Stimulated activated CD8-positive, alpha-beta memory T cell treated with anti-CD3 and anti-CD28 coated beads, Interleukin-12 subunit alpha, Interleukin-12 subunit beta, amount 100 ng/mL, for 24 hours (primary cell): ENCODE data around the gene ARL6IP6.

ENCODE experiments used
- DNase-seq: peaks from one replicate; pipeline ENCODE4 v3.0.0-alpha.2; 2020; ENCODE audit errors: extremely low read depth

The ARL6IP6 gene

DNA sequence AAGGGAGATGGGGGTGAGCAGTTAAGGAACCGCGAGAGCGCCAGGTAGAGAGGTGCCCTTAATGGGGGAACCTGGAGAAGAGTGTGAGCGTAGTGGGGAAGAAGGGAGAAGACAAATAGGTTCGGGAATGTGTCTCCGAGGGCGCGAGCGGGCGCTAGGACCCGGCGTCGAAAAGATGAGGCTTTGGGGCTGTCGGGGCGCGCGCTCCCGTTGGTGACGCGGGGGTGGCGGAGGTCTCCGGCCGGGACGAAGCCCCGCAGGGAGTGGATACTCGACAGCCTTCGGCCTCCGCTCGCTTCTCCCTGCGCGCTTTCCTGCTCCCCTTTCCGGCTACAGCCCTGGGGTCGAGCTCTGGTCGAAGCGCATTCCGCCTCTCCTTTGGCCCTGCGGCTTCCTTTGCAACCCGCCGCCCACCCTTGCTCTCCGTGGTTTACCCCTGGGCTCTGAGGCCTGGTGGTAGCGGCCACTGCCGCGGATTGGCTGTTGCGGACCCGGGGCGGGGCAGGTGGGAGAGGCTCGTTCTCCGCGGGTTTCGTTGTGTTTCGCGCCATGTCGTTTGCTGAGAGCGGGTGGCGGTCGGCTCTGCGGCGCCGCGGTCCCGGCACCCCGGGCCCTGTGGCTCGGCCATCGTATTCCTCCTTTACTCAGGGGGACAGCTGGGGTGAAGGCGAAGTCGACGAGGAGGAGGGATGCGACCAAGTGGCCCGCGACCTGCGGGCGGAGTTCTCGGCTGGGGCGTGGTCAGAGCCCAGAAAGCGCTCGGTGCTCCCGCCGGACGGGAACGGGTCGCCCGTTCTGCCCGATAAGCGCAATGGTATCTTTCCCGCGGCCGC is at the start of gene ARL6IP6:
TSS of gene ARL6IP6 (plus strand) at position 545 of the 833 bp plus-strand sequence. CDS start at position 550, 5 bp downstream.
- DNase-seq = peak; percentile 88

DNA sequence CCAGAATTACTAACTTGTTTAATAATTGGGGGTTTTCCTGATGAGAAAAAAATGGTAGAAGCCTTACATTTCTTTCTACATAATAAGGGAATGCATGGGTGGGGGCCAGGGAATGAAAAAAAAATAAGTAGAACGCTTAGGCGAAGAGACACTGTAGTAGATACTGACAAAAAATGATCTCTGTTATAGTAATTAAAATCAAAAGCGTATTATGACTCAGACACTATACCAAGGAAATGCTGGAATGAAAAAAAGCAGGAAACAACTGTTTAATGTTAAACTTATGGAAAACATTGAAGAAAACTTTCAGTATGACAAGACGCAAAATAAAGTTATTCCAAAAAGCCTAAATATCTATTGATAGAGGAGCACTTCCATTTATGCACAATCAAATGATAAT is 44.1 kb upstream of the ARL6IP6 start:
- DNase-seq = no peak

DNA sequence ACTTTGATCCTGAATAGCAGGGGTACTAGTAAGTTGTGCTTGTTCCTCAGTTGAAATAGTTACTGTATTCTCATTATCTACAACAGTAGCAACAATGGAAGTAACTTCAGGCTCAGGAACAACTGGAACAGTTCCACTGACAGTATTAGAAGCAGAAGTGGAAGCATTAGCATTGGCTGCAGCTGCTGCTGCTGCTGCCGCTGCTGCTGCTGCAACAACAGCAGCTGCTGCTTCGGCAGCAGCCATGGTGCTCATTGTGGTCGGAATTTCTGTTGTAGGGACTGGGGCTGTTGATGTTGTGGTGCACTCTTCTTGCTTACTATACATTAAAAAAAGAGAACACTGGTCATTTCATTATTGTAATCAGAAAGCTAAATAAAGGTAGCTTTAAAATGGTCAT is 42.0 kb upstream of the ARL6IP6 start:
- no peak for DNase-seq

DNA sequence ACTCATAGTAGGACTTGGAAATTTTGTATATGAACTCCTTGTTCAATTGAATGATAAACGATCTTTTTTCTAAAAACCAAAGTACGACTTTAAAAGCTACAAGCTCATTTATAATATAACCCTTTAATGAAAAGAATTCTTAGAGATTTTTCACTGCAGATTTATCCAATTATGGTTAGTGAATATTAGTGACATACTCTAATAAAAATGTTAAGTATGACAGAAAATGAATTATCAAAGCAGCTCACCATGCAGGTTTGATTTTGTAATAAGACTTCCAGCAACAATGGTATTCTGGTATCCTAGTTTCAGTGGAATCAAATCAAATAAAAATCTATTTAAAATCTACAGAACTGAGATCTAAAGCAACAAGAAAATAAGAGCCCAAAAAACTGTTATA is 39.6 kb upstream of the ARL6IP6 start:
- no peak for DNase-seq

DNA sequence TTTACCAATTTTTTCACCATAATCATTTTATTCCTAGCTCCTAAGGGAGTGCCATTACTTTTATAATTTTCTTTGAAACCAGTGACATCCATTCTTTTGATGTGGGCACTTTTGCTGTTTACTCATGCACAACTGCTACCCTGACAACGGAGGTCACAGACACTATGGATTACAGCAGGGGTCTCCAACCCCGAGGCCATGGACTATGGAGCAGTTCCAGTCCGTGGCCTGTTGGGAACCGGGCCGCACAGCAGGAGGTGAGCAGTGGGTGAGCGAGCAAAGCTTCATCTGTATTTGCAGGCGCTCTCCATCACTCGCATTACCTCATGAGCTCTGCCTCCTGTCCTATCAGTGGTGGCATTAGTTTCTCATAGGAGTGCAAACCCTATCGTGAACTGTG is 35.8 kb upstream of the ARL6IP6 start:
- DNase-seq = no peak

DNA sequence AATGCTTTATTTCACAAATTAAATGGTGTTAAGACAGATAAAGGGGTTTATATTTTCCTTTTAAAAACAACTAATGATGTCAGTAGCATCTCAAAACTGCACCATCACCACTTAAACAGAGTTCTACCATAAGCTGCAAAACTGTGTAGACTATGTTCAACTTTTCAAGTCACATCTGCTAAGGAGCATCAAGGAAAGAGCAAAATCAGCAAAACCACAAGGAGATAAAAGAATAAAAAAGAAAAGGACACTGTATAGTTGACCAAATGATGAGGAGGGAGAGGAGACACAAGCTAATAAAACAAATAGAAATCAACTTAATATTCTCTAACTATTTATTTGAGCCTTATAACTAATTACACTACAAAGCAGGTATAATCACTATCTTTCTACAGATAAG is 35.0 kb upstream of the ARL6IP6 start:
- no peak for DNase-seq

DNA sequence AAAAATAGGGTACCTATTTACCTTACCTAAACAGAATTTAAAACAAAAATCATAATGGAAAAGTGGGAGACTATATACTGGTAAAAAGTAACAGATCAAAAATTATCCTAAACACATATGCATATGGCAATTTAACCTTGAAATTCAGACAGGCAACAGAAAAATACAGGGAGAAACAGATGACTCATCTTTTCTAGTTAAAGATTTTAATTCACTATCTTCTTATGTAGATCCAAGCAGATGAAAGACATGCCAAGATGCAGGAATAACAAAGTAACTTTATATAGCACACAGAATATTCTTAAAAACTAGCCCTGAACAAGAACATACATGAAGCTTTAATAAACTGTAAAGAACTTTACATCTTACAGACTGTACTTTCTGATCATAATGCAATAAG is 32.1 kb upstream of the ARL6IP6 start:
- DNase-seq = no peak

DNA sequence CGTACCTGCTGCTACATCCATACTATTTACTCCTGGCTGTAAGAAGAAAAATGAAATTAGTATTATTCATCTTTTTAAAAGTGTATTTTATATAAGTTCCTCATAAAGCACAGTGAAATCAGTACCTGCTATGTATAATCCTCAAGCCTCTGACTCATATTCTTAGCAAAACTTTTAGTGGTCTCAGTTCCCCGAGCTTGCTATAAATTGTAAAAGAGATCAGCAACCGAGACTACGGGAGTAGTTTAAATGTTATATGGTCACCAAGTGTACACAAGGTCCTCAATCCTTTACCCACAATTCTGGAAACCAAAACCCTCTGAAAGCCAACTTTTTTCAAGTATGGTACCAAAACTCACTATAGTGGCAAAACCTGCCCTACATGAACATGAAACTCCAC is 25.4 kb upstream of the ARL6IP6 start:
- DNase-seq = no peak

DNA sequence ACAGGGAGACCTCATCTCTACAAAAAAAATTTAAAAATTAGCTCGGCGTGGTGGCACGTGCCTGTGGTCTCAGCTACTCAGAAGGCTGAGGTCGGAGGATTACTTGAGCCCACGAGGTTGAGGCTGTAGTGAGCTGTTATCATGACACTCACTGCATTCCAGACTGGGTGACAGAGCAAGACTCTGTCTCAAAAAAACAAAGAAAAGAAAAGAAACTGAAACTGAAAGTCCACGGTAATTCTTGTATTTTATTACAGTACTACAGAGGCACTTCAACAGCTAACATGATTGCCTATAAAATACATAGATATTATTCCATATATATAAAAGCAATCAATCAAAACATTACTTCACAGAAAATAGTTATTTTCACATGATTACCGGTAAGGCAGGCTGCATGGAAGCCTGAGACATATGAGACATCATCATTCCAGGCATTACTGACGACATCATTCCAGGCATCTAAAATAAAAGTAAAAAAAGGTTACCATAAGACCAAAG is 24.2 kb upstream of the ARL6IP6 start:
- DNase-seq = no peak

DNA sequence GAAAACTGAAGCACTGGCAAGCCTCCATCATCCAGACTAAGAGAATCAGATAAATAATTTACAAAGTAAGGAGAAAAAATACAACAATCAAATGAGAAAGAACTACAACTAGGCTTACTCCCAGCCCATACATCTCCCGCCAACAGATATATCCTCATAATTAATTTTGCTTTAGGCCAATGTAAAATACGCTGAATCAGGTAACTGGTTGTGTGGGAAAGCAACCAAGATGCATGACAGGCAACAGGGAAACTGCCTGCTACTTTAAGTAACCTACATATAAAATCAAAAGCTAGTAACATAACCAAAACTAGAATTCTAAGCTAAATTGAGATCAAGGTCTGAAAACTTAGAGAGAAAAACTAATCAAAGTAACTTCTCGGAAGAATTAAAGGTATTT is 22.7 kb upstream of the ARL6IP6 start:
- DNase-seq = no peak

DNA sequence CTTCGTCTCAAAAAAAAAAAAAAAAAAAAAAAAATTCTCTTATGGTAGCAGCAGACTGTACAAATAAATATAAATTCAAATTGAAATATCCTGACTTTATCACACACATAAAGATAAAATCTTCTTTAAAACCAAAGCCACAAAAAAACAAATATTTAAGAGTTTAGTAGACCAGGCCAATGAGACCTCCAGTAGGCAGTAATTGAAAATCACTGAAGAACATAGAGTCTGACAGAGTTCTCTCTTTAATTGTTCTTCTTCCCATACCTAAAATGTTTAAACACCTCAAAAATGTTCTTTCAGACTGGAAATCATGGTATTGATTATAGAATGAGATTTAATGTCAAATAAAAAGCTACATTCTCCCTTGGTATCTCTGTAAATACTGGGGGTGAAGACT is 21.9 kb upstream of the ARL6IP6 start:
- no peak for DNase-seq

DNA sequence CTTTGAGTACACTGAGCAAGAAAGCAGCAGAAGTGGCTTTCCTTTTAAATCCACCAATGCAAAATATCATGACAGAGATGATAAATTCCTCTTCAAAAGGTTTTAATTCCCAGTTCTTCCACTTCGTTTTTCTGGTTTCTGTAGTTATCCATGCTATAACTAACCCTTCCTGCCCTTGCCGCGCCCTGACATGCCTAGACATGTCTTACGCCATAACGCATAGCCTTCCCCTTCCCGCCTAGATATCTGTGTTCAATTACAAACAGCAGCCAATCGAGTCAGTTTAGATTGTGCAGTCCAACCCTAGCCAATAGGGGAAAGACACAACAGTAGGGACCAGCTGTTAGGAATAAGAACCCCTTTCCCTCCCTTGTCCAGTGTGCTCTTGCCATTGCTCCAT is 17.2 kb upstream of the ARL6IP6 start:
- no peak for DNase-seq

DNA sequence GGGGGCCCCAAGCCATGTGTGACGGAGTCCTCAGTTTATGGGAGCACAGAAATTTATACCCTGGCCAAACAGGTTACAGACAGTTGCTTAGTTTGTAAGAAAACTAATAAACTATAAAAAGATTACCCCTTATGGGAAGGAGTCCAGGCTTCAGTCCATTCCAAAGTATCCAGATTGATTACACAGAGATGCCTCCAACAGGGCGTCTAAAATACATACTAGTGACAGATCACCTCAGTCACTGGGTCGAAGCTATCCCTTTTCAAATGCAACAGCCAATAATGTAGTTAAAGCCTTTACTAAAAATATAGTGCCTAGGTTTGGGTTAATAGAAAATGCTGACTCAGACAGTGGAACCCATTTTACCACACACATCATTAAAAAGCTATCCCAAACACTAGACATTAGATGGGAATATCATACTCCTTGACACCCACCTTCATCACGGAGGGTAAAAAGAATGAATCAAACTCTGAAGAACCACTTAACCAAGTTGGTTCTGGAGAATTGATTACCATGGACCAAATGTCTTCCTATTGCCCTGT is 11.9 kb upstream of the ARL6IP6 start:
- DNase-seq = no peak

DNA sequence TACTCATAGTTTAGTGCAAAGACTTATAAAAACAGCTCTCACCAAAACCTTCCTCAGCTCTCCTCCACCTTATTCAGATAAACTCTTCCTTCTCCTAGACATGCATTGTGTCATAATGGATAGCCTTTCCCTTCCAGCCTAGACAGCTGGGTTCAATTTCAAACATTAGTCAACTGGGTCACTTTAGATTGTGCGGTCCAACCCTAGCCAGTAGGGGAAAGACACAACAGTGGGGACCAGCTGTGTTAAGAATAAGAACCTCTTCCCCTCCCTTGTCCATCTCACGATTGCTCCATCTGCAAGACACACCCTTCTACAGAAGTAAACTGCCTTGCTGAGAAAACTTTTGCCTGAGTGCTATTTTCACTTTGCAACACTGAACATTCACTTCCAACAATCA is 9.7 kb upstream of the ARL6IP6 start:
- DNase-seq = no peak

DNA sequence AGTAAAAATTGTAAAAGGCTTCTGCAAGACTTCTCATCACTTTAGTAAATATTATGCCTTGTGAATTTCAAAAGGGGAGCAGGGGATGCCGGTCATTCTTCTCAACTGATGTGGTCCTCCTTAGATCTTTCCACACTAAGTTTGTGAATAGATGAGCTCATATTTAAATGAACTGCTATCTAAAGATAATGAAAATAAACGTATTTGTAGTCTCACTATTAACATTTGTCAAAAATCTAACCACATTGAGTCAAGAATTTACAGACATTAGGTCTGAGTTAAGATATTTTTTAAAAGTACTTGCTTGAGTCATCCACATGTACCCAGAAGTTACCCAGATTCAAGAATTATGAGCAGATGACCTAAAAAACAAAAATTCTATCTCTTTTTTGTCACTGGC is 7.7 kb upstream of the ARL6IP6 start:
- no peak for DNase-seq

DNA sequence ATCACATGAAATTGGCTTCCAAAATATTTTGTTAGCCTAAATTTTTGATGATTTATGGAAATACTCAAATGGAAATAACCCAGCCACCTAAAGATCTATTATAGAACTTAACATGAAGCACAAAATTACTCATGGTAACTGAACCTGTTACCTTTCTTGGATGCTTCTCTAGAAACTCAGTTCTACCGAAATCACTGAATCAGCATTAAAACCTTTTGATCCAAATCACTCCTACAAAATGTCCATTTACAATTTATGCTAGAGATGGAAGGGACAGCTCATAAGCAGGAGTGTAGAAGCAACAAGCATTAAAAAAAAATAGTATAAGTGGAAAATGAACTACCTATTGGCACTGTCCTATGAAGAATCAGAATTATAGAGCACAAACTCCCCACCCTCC is 3.3 kb upstream of the ARL6IP6 start:
- DNase-seq = no peak

DNA sequence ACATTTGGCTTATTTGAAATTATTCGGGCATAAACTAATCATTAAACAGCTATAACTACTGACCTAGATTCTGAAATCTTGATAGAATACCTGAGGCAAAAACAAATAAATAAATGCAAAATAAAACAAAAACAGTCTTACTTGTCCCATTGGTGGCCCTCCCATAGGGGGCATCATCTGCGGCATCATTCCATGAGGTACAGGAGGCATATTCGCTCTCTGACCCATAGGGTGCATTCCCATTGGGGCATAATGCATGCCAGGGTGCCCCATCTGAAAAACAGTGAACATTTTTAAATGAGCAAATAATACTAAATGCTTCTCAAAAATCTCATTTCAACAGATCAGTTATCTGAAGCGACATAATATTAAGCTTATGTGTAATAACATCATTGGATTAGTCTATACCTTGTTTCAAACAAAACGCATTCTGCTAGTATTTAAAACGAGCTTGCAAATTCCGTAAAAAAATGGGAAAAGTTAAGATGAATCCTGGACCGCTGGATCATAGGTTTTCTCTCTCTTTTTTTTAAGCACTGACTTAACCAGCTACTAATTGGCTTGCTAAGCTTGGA is 2.5 kb upstream of the ARL6IP6 start:
- no peak for DNase-seq

DNA sequence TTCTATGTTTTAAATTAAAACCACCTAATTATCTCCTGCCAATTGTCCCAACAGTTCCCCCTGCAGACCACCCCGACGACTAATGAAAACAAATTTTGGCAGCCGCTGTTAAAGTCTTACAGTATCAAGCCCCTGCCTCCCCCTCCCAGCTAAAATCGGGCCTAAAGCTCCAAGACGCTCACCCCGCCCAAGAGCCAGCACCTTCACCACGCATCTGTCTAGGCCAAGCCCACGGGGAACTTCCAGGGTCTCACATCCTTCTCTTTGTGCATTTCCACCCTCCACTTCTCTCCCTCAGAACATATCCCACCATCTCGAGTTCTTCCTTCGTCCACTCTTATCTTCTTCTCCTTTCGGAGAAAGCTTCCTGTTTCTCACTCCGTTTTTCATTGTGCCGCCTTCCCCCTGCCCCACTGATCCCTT is 1.6 kb upstream of the ARL6IP6 start:
- no peak for DNase-seq

DNA sequence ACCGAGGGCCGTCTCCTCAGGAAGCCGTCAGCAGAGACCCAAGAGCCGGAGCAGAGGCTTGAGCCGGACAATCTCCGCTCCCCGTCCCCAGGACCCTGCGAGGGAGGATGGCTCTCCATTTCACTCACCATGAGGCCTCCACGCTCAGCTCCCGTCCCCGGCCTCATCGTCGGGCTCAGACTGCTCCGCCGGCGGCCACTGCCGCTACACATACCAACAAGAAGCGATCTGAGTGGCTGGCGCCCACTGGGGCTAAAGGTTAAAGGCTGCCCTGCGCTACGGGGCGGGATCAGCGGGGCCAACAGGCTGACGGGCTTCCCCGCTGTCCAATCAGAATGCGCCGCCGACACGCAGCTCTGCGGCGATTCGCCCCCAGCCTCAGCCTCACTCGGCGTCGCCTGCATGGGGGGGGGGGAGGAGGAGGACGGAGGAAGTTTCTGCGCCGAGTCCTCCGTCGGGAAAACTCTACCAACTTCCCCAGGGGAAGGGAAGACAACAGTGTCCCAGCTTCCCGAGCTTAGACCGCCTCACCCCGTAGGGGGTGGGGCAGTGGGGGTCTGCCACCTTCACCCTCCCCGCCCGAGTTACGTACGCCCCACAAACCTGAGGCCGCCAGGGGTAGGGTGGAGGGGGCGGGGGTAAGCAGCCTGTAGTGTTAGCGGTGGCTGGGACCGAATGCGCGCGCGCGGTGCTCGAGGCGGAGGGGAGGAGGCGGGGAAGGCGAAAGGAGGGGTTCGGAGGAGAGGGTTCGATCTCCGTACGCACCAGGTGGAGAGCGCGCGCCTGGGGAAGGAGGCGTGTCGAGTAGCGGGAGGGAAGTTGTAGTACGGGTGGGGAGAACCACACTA is 968 bp upstream of the ARL6IP6 start, which contains the start of gene PRPF40A:
TSS of gene PRPF40A (minus strand) at position 234 of the 848 bp plus-strand sequence. CDS start at position 212, 22 bp downstream.
- peak; percentile 95 for DNase-seq

DNA sequence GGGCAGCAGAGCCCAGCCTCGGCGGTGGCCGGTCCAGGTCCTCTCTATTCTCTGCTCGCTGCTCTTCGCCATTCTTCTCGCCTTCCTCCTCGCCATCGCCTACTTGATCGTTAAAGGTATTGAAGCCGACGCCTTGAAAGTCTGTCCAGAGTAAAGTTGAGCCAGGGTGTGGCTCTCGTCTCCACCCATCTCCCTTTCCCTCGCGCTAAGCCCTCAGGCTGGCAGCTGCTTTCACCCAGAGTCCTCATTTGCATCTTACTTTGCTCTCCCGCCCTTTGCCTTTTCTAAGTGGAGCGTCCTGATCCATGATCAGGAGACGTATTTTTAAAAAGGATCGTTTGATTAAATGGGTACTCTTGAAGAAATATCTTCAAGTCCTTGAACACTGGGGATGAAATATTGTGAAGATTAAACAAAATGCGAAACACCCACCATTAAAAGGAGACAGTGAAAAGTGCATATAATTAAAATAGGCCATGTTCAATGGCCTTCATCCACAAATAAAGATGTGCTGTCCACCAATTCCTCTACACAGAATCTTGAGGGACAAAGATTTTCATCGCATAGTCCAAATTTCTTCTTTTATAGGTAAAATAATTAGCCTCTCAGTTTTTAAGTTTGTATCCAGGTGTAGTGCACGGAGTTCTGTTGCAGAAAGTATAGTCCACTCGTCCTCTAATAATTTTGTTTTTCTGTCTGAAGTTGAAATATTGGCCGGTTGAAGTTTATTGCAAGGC is 657 bp downstream of the ARL6IP6 start:
- no peak for DNase-seq

DNA sequence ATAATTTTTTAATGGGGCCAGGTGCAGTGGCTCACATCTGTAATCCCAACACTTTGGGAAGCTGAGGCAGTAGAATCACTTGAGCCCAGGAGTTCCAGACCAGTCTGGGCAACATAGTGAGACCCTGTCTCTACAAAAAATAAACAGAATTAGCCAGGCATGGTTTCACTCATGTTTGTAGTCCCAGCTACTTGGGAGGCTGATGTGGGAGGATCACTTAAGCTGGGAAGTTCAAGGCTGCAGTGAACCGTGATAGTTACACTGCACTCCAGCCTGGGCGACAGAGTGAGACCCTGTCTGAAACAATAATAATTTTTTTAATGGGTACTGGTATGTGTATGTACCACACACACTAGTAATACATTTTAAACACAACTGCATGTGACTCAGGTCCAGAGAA is 2.4 kb downstream of the ARL6IP6 start:
- no peak for DNase-seq
